Stimulated activated CD8-positive, alpha-beta memory T cell treated with anti-CD3 and anti-CD28 coated beads, Interleukin-12 subunit alpha, Interleukin-12 subunit beta, amount 100 ng/mL, for 24 hours (primary cell): ENCODE results near the gene GNAS.

Experiments
- DNase-seq: peaks from one replicate; pipeline ENCODE4 v3.0.0-alpha.2; 2020; ENCODE audit errors: extremely low read depth

Gene GNAS

DNA sequence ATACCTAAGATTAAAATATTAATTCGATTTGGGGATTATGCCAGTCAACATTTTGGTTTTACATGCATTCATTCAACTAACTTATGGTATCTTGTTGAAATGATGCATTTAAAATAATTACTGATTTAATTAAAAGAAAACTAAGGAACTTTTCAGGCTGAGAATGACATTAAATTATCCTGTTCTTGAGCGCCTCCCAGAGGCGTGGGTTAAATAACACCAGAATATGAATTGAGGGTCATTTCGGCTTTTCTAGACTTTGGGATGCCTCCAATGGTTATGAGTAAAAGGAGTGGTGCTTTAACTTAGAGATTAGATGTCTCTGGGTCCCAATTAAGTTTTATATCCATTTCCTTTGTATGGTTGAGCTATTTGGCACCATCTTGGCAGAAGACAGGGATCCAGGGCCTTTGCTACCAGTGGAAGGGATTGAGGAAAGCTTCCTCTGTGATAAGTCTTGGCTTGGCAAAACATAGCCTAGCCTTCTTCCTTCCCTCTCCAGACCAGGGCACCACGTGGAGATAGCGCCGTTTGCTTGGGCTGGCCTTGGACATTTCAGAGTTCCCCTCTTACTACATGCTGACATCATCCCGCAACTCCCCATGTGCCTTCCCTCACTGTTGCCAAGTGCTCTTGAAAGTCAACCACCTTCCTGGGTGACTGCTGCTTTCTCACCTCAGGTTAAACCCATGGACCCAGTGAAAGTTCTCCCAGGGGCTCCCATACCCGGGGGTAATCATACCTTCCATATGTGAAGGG lies 28.7 kb downstream of the GNAS start:
- DNase-seq, result no peak

DNA sequence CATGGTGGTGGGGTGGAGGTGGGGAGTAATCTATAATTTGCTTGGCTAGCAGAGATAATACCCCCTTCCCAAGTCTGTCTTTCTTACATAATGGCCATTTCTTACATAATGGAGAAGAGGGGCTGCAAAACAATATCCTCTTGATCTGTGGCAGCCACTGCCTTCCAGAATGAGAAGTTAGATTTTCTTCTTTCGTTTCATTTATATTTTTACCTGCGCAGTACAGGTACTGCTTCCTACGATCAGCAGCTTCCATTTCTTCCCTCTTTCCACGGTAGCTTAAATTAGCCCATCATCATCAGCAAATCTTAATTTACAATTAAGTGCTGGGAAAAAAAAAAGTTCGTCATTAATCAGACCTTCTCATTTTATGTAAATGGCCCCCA lies 30.2 kb downstream of the GNAS start:
- no peak for DNase-seq

DNA sequence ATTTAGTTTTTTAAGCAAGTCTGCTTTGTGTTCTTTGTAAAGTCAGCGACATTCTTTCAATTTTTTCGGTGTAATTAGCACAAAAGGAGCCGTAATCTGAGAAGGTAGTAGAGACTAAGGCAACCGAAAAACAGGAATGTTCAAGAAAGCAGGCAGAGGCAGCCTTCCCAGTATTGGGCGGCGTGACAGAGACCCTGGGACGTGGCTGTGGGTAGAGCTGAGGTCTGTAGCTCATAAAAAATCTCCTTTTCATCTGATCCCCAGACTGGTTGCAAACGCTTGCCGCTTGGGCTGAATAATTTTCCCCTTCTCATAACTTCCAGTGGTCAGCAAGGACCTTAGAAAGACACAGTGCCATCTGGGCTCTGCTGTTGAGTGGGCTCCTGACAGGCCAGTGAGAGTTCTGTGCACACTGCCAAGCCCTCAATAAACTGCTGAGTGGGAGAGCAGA lies 30.8 kb downstream of the GNAS start:
- DNase-seq, result no peak

DNA sequence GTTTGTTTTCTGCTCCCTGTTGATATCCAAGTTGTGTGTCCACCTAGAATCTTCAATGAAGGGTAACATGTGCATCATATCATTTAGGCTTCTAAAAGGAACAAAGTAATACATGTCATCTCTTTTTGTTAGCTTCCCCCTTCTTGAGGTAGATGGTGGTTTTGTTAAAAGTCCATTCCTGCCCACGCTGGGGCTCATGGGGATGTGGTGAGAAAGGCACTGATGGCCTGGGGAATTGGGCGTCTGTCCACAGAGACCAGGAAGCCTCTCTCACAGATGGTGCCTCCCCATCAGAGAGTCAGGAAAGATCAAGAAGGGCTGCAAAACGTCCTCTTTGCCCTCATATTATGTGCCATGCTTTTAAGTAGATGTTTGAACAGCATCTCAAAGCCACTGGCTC lies 32.5 kb downstream of the GNAS start:
- no peak for DNase-seq

DNA sequence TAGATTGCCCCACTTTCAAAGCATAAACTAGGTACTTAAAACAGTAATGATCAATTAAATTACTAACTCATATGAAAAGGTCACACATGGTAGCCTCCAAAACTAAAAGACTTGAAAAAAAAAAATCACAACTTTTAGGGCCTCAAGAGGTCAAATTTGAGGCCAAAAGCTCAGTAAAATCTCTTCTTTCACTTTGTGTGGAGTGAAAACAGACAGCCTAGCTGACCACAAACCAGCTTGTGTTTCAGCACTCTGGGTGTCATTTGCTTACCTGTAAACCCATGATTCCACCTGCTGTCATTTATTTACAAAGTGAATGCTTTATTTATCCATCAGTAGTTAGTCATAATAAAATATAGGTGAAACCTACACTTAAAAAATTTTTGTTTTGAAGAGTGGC lies 34.0 kb downstream of the GNAS start:
- DNase-seq, result no peak

DNA sequence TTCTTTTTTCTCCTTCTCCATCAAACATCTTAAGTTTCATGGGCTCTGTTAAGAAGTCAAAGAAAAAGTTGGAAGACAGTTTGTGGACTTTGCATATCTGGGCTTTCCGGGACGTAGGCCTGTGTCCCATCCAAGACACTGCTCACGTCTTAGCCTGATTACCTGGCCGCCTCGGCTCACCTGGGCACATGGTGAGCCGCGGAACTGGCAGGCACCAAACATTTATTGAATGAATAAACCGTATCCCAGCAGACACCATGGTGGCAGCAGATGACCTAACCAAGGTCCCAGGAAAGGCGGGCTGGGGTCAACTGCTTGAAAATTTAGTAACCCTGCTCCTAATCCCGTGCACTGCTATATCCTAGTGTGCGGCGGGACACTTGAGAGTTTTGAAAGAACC lies 35.6 kb downstream of the GNAS start:
- no peak for DNase-seq

DNA sequence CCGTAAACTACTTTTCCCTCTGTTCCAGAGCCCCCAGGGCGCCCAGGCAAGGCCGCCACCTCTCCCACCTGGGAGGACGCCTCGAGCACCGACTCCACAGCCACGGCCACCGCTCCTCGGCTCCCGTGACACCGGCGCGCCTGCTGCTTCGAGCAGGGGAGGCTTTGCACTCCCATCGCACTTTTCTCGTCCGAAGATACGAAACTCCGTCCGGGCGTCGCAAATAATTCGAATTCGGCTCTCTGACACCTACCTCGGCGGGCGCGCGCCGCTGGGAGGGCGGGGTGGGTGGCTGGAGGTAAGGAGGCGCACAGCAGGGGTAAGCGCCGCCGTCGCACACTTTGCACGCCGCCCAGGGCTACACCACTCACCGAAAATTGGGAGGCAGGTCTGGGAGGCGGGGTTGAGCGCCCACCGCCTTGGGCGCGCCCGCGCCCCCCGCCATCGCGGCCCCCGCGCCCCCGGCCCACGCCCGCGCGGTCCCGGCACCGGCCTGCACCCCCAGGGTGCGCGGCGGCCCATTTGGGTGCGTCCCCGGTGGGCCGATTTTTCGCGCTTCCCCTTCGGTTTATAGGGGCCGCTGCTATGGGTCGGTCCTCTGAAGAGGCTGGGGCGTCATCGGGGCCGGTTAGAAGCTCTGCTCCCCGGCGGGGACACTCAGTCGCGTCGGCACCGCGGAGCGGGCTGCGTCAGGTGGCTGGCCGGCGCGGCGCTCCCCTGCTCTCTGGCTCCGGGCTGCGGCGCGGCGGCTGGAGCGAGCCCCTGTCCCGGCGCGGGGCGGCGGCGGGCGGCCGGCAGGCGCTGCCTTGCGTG lies 36.2 kb downstream of the GNAS start:
- DNase-seq, result no peak

DNA sequence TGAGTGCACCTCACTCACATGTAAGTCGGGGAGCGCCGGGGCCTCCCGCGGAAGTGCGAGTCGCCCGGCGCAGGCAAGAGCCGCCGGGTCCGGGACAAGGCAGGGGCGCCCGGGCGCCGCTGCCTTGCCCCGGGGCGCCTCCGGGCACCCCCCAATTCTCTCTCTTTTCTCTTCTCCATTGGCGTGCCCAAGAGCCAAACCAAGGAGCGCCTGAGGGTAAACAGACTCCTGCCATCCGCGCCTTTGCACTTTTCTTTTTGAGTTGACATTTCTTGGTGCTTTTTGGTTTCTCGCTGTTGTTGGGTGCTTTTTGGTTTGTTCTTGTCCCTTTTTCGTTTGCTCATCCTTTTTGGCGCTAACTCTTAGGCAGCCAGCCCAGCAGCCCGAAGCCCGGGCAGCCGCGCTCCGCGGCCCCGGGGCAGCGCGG lies 36.8 kb downstream of the GNAS start:
- DNase-seq, result no peak

DNA sequence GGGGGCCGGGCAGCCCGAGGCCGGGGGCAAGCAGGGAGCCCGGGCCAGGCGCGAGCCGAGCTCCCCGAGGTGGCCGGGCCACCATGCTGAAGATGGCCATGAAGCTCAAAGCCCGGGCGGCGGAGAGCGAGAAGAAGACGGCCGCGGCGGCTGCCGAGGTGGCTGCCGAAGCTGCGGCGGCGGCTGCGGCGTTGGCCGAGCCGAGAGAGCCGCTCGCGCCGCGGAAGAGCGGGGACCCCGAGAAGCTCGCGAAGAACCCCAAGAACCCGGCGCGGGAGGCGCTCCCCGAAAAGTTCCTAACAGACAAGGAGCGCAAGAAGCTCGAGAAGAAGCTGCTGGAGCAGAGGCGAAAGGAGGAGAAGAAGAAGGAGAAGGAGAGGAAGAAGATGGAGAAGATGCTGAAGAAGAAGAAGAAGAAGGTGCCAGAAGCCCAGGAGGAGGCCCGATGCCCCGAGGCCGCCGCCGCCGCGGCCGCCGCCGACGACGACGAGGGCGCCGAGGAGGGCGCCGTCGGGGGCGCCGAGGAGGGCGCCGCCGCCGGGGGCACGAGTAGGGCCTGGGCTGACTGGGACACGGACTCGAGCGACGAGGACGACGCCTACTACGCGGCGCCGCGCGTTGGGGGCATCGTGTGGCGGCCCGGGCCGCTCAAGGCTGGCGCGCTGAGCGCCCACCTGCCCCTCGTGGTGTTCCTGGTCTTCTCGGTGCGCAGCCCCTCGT lies 37.4 kb downstream of the GNAS start:
- no peak for DNase-seq

DNA sequence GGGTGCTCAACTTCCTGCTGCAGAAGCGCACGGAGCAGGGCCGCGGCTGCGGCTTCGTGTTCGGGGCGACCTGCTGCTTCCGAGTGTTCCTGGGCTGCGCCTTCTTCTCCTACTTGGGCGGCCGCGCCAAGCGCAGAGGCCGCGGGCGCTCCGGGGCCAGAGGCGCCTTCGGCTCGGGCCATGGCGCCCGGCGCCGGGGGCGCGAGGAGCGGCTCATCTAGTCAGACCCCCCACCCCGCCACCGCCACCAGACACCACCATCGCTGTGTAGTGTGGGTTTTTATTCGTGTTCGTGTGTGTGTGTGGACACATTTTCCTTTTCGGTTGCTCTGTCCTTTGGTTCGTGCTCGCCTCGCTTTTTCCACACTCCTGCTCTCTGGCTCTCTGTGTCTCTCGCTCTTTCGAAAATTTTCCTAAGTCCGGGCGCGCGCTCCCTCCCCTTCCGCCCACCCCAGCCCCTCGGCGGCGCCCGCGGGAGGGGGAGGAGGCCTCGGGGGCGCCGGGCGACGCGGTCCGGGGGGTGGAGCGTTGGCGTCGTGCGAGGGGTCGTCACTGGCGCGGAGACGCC lies 38.1 kb downstream of the GNAS start:
- no peak for DNase-seq

DNA sequence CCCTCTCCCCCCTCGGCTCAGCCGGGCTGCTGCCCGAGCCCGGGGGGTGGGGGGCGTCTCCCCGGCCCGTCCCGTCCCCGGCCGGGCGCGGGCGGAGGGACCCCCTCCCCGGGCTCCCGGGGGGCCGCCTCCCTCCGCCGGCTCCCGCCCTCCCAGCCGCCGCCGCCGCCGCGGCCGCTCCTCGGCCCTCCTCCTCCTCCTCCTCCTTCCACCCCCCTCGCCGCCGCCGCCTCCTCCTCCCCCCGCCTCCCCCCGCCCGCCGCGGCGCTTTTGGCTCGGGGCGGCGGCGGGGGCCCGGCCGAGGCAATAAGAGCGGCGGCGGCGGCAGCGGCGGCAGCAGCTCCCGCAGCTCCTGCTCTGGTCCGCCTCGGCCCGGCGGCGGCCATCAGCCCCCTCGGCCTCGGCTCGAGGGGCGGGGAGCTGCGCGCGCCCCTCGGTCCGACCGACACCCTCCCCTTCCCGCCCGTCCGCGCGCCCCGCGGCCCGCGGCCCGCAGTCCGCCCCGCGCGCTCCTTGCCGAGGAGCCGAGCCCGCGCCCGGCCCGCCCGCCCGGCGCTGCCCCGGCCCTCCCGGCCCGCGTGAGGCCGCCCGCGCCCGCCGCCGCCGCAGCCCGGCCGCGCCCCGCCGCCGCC lies 38.7 kb downstream of the GNAS start:
- no peak for DNase-seq

DNA sequence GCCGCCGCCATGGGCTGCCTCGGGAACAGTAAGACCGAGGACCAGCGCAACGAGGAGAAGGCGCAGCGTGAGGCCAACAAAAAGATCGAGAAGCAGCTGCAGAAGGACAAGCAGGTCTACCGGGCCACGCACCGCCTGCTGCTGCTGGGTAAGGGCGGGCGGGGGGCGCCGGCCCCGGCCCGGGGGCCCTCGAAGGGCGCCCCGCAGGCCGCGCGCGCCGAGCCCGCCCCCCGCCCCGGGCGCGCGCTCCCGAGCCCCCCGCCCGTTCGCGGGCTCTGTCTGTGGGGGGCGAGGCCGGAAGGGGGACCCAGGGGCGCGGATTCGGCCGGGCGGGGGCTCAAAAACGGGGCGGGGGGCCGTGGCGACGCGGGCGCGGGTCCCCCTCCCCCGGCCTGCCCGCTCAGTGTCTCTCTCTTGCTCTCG lies 39.2 kb downstream of the GNAS start:
- DNase-seq, result no peak

DNA sequence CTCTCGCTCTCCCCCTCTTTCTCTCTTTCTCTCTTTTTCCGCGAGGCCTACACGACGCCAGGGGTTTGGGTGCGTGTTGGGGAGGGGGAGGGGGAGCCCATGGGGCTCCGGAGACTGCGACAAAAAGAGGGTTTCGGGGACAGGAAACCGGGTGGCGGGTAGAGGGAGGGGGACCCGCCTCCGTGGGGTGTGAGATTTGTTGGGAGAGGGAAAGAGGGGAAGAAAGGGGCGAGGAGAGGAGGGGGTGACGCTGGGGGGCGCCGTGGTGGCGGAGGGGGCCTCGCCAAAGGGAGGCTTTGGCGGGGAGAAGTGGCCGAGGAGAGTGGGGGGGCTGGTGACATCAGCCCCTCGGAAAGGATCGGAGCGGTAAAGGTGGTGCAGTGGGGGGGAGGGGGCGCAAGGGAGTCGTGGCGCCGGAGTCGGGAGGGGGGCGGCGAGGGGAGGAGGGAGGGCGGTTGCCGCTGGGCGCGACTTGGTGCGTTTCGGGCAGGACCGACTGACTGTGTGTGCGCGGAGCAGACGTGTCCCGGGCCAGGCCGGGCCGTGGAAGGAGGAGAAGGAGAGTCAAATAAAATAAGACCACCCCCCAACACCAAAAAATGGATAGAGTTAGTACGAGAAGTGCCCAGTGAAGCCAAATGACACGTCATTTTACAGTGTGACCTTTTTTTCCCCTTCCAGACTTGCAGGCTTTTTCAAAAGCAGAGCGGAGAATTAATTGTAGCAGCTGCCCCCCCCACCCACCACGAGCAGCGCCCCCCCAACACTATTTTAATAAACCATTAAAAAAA lies 39.8 kb downstream of the GNAS start:
- DNase-seq, result no peak

DNA sequence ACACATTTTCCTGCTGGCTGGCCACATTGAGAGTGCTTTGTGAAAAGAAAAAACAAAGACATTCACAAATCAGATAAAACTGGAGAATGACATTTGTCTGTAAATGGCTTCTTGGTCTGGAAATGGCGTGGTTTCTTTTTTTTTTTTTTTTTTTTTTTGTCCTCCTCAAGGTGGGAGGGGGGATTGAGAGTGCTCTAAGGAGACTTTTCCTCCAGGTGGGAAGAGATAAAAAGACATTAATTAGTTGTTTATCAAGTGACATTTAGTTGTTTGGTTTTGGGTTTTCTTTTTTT lies 40.4 kb downstream of the GNAS start:
- DNase-seq, result no peak

DNA sequence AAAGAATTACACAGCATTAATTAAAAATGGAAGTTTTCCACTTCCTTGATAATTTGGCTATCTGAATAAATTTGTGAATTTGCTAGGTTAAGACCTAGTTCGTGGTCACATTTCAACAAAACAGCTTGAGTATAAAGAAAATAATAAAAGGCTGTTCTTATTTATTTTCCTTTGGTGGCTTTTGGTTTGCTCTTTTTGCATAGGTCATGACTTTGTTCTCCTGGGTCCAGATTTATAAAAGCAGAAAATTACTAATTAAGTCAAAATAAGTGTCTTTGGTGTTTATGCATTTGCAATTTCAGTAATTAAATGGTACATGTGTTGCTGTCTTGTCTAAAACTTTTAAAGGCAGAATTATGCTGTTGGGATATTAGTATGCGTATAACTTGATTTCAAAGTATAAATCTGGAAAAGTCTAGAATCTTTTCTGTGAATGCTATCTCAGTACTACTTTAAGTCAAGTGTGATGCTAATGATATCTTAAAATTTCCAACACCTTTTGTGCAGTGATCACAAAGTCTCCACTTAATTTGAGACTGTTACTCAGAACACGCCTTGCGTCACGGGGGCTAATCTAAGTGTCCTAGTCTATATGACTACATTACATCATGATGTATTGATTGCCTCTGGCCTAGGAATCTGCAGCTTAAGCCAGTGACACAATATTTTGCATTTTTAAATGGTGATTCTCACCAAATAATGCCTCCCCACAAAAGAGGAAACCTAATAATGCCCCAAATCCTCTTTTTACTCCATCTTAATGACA lies 41.0 kb downstream of the GNAS start:
- DNase-seq, result no peak

DNA sequence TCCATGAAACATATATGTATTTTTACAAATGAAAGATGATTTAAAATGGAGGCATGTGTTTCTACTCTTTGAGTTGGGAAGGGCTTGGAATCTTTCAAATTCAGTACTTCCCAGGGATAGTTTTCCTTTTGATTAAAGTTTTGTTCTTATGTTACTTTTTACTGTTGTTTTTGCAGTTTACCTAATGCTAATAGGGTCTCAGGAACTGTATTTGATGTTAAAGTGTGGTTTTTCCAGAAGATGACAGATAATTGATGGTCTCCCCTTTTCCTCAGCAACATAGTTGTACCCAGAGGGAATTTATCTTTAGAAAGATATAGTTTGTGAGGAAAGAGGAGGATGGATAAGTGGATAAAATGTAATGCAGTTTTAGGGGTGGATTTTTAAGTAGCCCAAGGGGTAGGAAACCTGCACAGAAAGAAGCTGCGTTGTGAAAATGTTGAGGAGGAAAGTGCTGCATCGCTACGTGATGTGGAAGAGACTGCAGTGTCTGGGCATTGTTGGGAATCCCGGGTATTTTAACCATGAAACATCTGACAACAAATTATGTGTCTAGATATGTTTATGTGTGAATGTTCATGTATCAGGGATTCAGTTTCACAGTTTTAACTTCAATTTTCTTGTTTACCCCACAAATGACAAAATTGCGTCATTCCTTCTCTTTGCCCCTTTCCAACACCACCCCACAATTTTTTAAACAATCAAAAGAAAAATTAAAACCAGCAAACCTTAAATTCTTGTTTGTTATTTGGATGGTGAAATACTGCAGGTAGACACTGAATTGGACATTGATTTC lies 42.3 kb downstream of the GNAS start:
- no peak for DNase-seq

DNA sequence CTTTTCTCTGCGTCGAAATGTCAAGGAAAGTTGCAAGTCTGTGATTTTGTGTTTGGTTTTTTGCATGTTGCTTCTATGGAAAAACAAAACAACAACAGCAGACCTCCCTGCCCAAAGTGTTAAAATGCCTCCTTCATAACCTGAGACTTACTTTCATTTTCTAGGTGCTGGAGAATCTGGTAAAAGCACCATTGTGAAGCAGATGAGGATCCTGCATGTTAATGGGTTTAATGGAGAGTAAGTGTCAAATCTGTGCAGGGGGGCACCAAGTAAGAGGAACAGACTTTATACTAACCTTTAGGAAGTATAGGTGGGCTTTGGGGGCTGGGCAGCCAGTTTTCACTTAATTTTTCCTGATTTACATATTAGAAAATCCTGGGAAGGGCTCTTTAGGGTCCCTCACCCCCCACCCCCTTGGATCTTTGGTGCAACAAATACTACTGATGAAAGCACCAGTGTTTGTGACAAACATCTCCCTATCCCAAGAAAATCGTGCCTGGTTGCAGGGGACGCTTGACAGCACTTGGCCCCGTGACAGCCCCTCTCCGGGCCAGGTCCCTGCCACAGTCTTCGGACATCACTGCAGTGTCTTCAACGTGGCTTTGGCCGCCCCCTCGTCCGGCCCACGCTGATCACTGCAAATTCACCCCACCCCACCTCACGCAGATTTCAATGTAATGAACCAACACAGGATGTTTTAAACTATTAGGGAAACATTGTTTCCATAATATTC lies 43.1 kb downstream of the GNAS start:
- DNase-seq, result no peak

DNA sequence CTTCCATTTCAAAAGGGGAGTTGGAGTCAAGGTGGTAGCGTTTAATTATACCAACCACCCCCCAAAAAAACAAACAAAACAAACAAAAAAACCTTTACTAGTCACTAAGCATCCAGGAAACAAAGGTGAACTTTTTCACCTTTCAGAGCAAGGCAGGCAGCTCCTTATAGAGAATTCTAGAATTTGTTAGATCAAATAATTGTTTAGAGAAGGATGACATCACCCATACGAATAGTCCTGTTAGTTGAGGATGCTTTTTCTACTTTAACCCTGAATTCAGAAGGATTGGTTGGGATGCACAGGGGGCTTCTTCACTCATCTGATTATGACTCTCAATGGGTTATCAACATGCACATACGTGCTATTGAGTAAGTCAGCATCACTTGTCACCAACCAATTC lies 44.3 kb downstream of the GNAS start:
- DNase-seq, result no peak

DNA sequence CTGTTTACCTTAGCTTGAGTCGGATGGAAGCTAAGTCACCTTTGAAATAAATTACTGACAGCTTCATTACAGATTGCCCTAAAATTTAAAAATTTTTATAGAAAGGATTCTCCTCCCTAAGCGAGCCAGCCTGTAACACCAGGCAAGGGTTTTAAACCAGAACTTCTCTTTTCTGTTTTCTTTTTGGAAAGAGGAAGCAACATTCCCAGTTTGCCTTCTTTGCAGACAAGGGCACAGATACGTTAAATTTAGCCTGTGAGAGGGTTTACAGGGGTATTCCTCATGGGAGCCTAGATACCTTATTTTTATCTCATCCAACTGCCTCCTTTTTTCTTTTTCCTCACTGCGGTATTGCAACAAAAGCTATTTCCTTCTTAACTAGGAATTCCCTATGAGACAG lies 45.0 kb downstream of the GNAS start:
- no peak for DNase-seq
